Measurements from ENCODE around the gene SDCCAG8.

Gene SDCCAG8

DNA sequence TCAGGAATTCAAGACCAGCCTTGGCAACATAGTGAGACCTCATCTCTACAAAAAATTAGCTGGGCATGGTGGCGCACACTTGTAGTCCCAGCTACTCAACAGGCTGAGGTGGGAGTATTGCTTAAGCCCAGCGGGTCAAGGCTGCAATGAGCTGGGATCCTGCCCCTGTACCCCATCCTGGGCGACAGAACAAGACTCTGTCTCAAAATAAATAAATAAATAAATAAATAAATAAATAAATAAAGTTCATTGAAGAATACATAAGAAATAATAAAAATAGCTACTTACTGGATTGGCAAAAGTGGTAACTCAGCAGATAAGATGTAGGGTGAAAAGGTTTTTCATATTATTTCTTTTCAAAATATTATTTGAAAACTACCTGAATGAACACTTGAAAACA, 6.6 kb upstream of the SDCCAG8 start (continued):
- TF ChIP-seq ZNF433 (tag by site-specific recombination; IDR thresholded peaks at IDR 0.05; ENCODE audit: low read depth) (peak; percentile 59), ZNF776 (tag by site-specific recombination; IDR thresholded peaks at IDR 0.05; ENCODE audit: borderline replicate concordance) (no peak), ZNF426 (tag by site-specific recombination; IDR thresholded peaks at IDR 0.05) (peak; percentile 77), ZNF548 (tag by site-specific recombination; IDR thresholded peaks at IDR 0.05) (no peak), PRDM2 (tag by site-specific recombination; IDR thresholded peaks at IDR 0.05; ENCODE audit: borderline replicate concordance) (no peak), TRIM28 (IDR thresholded peaks at IDR 0.05; ENCODE audit: borderline replicate concordance, low read length) (no peak), GLIS2 (tag by site-specific recombination; IDR thresholded peaks at IDR 0.05) (no peak), ZNF121 (tag by site-specific recombination; IDR thresholded peaks at IDR 0.05) (no peak), ZBTB7A (tag by site-specific recombination; IDR thresholded peaks at IDR 0.05; ENCODE audit: low read depth) (no peak), ZNF148 (tag by site-specific recombination; IDR thresholded peaks at IDR 0.05; ENCODE audit: borderline replicate concordance) (no peak), ZNF580 (tag by site-specific recombination; IDR thresholded peaks at IDR 0.05) (no peak), ZNF391 (tag by site-specific recombination; IDR thresholded peaks at IDR 0.05; ENCODE audit: borderline replicate concordance, low read depth) (no peak), ZFP41 (tag by site-specific recombination; IDR thresholded peaks at IDR 0.05; ENCODE audit: borderline replicate concordance) (no peak), ZNF174 (tag by site-specific recombination; IDR thresholded peaks at IDR 0.05) (no peak), ZEB2 (tag by site-specific recombination; IDR thresholded peaks at IDR 0.05) (no peak), KLF10 (tag by site-specific recombination; IDR thresholded peaks at IDR 0.05) (no peak), ZNF155 (tag by site-specific recombination; IDR thresholded peaks at IDR 0.05) (no peak), RBAK (tag by site-specific recombination; IDR thresholded peaks at IDR 0.05) (no peak), ZNF529 (tag by site-specific recombination; IDR thresholded peaks at IDR 0.05; ENCODE audit: insufficient replicate concordance) (peak; percentile 70), ZNF645 (tag by site-specific recombination; IDR thresholded peaks at IDR 0.05) (no peak), ZNF791 (tag by site-specific recombination; IDR thresholded peaks at IDR 0.05) (no peak), ZSCAN23 (tag by site-specific recombination; IDR thresholded peaks at IDR 0.05) (no peak), SP3 (tag by site-specific recombination; IDR thresholded peaks at IDR 0.05) (0 out of 2 replicates have a peak, but pooled peaks have one; percentile 18), PRDM1 (tag by site-specific recombination; IDR thresholded peaks at IDR 0.05) (no peak)
- TF ChIP-seq, protein P1, sequence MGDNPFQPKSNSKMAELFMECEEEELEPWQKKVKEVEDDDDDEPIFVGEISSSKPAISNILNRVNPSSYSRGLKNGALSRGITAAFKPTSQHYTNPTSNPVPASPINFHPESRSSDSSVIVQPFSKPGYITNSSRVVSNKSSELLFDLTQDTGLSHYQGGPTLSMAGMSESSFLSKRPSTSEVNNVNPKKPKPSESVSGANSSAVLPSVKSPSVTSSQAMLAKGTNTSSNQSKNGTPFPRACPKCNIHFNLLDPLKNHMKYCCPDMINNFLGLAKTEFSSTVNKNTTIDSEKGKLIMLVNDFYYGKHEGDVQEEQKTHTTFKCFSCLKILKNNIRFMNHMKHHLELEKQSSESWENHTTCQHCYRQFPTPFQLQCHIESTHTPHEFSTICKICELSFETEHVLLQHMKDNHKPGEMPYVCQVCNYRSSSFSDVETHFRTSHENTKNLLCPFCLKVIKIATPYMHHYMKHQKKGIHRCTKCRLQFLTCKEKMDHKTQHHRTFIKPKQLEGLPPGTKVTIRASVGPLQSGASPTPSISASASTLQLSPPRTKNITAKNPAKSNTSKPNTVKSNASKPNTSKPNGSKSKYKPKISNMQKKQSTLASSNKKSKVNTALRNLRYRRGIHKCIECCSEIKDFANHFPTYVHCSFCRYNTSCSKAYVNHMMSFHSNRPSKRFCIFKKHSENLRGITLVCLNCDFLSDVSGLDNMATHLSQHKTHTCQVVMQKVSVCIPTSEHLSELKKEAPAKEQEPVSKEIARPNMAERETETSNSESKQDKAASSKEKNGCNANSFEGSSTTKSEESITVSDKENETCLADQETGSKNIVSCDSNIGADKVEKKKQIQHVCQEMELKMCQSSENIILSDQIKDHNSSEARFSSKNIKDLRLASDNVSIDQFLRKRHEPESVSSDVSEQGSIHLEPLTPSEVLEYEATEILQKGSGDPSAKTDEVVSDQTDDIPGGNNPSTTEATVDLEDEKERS (tag by site-specific recombination; IDR thresholded peaks at IDR 0.05), result no peak
- TF ChIP-seq, protein P2, sequence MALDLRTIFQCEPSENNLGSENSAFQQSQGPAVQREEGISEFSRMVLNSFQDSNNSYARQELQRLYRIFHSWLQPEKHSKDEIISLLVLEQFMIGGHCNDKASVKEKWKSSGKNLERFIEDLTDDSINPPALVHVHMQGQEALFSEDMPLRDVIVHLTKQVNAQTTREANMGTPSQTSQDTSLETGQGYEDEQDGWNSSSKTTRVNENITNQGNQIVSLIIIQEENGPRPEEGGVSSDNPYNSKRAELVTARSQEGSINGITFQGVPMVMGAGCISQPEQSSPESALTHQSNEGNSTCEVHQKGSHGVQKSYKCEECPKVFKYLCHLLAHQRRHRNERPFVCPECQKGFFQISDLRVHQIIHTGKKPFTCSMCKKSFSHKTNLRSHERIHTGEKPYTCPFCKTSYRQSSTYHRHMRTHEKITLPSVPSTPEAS (tag by site-specific recombination; IDR thresholded peaks at IDR 0.05), result no peak

Measured in HEK293 (cell line).